Neural progenitor cell (in vitro differentiated cells): ENCODE measurements around the gene TMEM167A. TPM values are rescaled to one million over a fixed set of nuclear protein-coding genes. Genes with fewer than 3 reads are reported as not detected.

Source experiments
- DNase-seq: peaks from one replicate; pipeline ENCODE4 v3.0.0-alpha.2; 2016; ENCODE audit warnings: low spot score
- H2AFZ ChIP-seq: fragments of 200-600 bp; sonication (generic); replicated peaks from 2 replicates; pipeline ENCODE4 v1.6.1; 2016; ENCODE audit warnings: antibody characterized with exemption
- H3F3A ChIP-seq: fragments of 200-600 bp; sonication (generic); 2 replicates; pipeline ENCODE4 v1.6.1; 2016; ENCODE audit warnings: antibody characterized with exemption, low read depth
- H3K27ac ChIP-seq: fragments of 200-600 bp; sonication (generic); 2 replicates; pipeline ENCODE4 v1.5.1; 2016; ENCODE audit warnings: mild to moderate bottlenecking
- H3K27me3 ChIP-seq: fragments of 200-600 bp; sonication (generic); 2 replicates; pipeline ENCODE4 v1.6.1; 2016; ENCODE audit warnings: mild to moderate bottlenecking, moderate library complexity
- H3K36me3 ChIP-seq: fragments of 200-600 bp; sonication (generic); 2 replicates; pipeline ENCODE4 v1.5.1; 2016
- H3K4me1 ChIP-seq: fragments of 200-600 bp; sonication (generic); 2 replicates; pipeline ENCODE4 v1.6.1; 2016; ENCODE audit warnings: mixed run types
- H3K4me2 ChIP-seq: fragments of 200-600 bp; sonication (generic); 2 replicates; pipeline ENCODE4 v1.6.1; 2016
- H3K4me3 ChIP-seq: fragments of 200-600 bp; sonication (generic); 2 replicates; pipeline ENCODE4 v1.5.1; 2016
- H3K79me2 ChIP-seq: fragments of 200-600 bp; sonication (generic); 2 replicates; pipeline ENCODE4 v1.6.1; 2016; ENCODE audit warnings: low read depth
- H3K9ac ChIP-seq: fragments of 200-600 bp; sonication (generic); 2 replicates; pipeline ENCODE4 v1.6.1; 2016
- H3K9me3 ChIP-seq: fragments of 200-600 bp; sonication (generic); 2 replicates; pipeline ENCODE4 v1.5.1; 2016; ENCODE audit warnings: low read depth
- H4K20me1 ChIP-seq: fragments of 200-600 bp; sonication (generic); 2 replicates; pipeline ENCODE4 v1.6.1; 2016; ENCODE audit warnings: low read depth
- H3K27ac Mint-ChIP-seq: 3 replicates; pipeline ENCODE4 v1.8.0; 2021; ENCODE audit warnings: mixed read lengths
- H3K27me3 Mint-ChIP-seq: 2 replicates; pipeline ENCODE4 v1.8.0; 2022; ENCODE audit warnings: low read depth, mild to moderate bottlenecking, inconsistent platforms, moderate library complexity, mixed read lengths; ENCODE audit not compliant: insufficient read depth
- H3K36me3 Mint-ChIP-seq: 3 replicates; pipeline ENCODE4 v1.8.0; 2021; ENCODE audit warnings: mixed read lengths
- H3K4me1 Mint-ChIP-seq: 3 replicates; pipeline ENCODE4 v1.8.0; 2021; ENCODE audit warnings: mixed read lengths
- H3K4me3 Mint-ChIP-seq: 3 replicates; pipeline ENCODE4 v1.8.0; 2021; ENCODE audit warnings: mild to moderate bottlenecking, moderate library complexity, mixed read lengths
- H3K9me3 Mint-ChIP-seq: 3 replicates; pipeline ENCODE4 v1.8.0; 2020; ENCODE audit warnings: mixed read lengths
- CTCF ChIP-seq: fragments of 200-600 bp; sonication (generic); IDR thresholded peaks from 2 replicates; pipeline ENCODE4 v1.5.1; 2017; ENCODE audit warnings: antibody characterized with exemption, mild to moderate bottlenecking
- EZH2 ChIP-seq: fragments of 200-600 bp; sonication (generic); IDR thresholded peaks from 2 replicates; pipeline ENCODE4 v1.6.1; 2017; ENCODE audit warnings: antibody characterized with exemption, mild to moderate bottlenecking, moderate library complexity
- EZH2phosphoT487 ChIP-seq: fragments of 200-600 bp; sonication (generic); IDR thresholded peaks from 2 replicates; pipeline ENCODE4 v1.6.1; 2017; ENCODE audit warnings: antibody characterized with exemption
- small RNA-seq: library from RNA; depleted of rRNA; stranded (forward); fragments of <200 nt; gene quantifications from one replicate; pipeline ENCODE3, GENCODE V24; 2015
- total RNA-seq: library from RNA; depleted of rRNA; stranded (reverse); fragments of >200 nt; gene quantifications from 2 replicates; pipeline ENCODE4 v1.2.3, GENCODE V29; 2015; ENCODE audit warnings: low replicate concordance

The TMEM167A gene
- total RNA-seq, 1 donor from 2014 or later: 185 TPM

GRCh38 chr5:83007755-83008154, 69.4 kb downstream of the TMEM167A start:
- H3K4me3 Mint-ChIP-seq: no peak overlapping the region
- peaks cover 7% of the 10 kb centered on the region for H3K4me1 Mint-ChIP-seq

GRCh38 chr5:83006683-83007283, 70.4 kb downstream of the TMEM167A start:
- TF ChIP-seq CTCF (no peak), EZH2phosphoT487 (no peak), EZH2 (no peak)
- no peak overlapping the region for H3K4me3 Mint-ChIP-seq
- H3K27ac Mint-ChIP-seq: no peak overlapping the region

More at GRCh38 chr5:83007755-83008154, 69.4 kb downstream of the TMEM167A start:
- H3K79me2 ChIP-seq: no peaks in the 10 kb centered on the region
- no peaks in the 10 kb centered on the region for H3K9me3 ChIP-seq
- no peak overlapping the region for H3K4me2 ChIP-seq
- H3K27me3 Mint-ChIP-seq: no peaks in the 10 kb centered on the region
- no peak overlapping the region for H3K9ac ChIP-seq
- no peaks in the 10 kb centered on the region for H3K36me3 Mint-ChIP-seq
- H3K27ac ChIP-seq: no peak overlapping the region
- peaks cover 18% of the 10 kb centered on the region for H3K4me1 ChIP-seq
- no peaks in the 10 kb centered on the region for H3F3A ChIP-seq
- TF ChIP-seq CTCF (no peak), EZH2 (no peak), EZH2phosphoT487 (no peak)
- H3K27me3 ChIP-seq: no peaks in the 10 kb centered on the region
- no peaks in the 10 kb centered on the region for H4K20me1 ChIP-seq
- no peak overlapping the region for H2AFZ ChIP-seq
- H3K36me3 ChIP-seq: no peaks in the 10 kb centered on the region
- peaks cover 2% of the 10 kb centered on the region for H3K9me3 Mint-ChIP-seq
- no peak overlapping the region for H3K4me3 ChIP-seq
- no peak overlapping the region for H3K27ac Mint-ChIP-seq
- no peak for DNase-seq

GRCh38 chr5:83003791-83004190, 73.4 kb downstream of the TMEM167A start:
- H3K36me3 ChIP-seq: no peaks in the 10 kb centered on the region
- no peaks in the 10 kb centered on the region for H3K36me3 Mint-ChIP-seq
- H3K4me3 ChIP-seq: no peak overlapping the region
- H3K4me1 Mint-ChIP-seq: peaks cover 17% of the 10 kb centered on the region
- no peak for DNase-seq
- no peak overlapping the region for H3K27ac ChIP-seq
- H2AFZ ChIP-seq: peak overlapping the region; percentile 94
- H3K27me3 ChIP-seq: no peaks in the 10 kb centered on the region
- no peak for TF ChIP-seq EZH2
- no peak for TF ChIP-seq CTCF
- no peak for TF ChIP-seq EZH2phosphoT487
- H3K27ac Mint-ChIP-seq: peak overlapping the region; percentile 4
- H4K20me1 ChIP-seq: no peaks in the 10 kb centered on the region
- H3K9me3 Mint-ChIP-seq: no peaks in the 10 kb centered on the region
- H3F3A ChIP-seq: no peaks in the 10 kb centered on the region
- no peaks in the 10 kb centered on the region for H3K9me3 ChIP-seq
- peaks cover 18% of the 10 kb centered on the region for H3K4me1 ChIP-seq
- H3K9ac ChIP-seq: no peak overlapping the region
- no peaks in the 10 kb centered on the region for H3K79me2 ChIP-seq
- H3K27me3 Mint-ChIP-seq: no peaks in the 10 kb centered on the region
- H3K4me3 Mint-ChIP-seq: no peak overlapping the region
- H3K4me2 ChIP-seq: peak overlapping the region; percentile 27

More at GRCh38 chr5:83006683-83007283, 70.4 kb downstream of the TMEM167A start:
- peaks cover 9% of the 10 kb centered on the region for H3K4me1 Mint-ChIP-seq
- no peak for DNase-seq
- H3K9me3 Mint-ChIP-seq: peaks cover 2% of the 10 kb centered on the region
- H3K9ac ChIP-seq: no peak overlapping the region
- no peaks in the 10 kb centered on the region for H3K79me2 ChIP-seq
- H3F3A ChIP-seq: no peaks in the 10 kb centered on the region
- no peaks in the 10 kb centered on the region for H3K36me3 Mint-ChIP-seq
- H3K27me3 Mint-ChIP-seq: no peaks in the 10 kb centered on the region
- H3K36me3 ChIP-seq: no peaks in the 10 kb centered on the region
- H3K4me3 ChIP-seq: no peak overlapping the region
- H3K27me3 ChIP-seq: no peaks in the 10 kb centered on the region
- H2AFZ ChIP-seq: no peak overlapping the region
- no peak overlapping the region for H3K27ac ChIP-seq
- no peaks in the 10 kb centered on the region for H3K9me3 ChIP-seq
- H3K4me1 ChIP-seq: peaks cover 18% of the 10 kb centered on the region
- no peak overlapping the region for H3K4me2 ChIP-seq
- no peaks in the 10 kb centered on the region for H4K20me1 ChIP-seq

Small RNAs within 50 kb of the gene (small RNA-seq; reads per million reads assigned to genes)
- 1.2 reads per million, percentile 82 among the genes with 10 or more reads in this experiment for gene SCARNA18

Other genes starting within 250 kb of the TMEM167A start
- 25.3 and 45.6 TPM in 2 replicates for gene XRCC4, start 153 bp upstream of the TMEM167A start, total RNA-seq